Activated naive CD8-positive, alpha-beta T cell treated with anti-CD3 and anti-CD28 coated beads, Interleukin-2, amount 50 U/mL, for 24 hours (primary cell): ENCODE measurements around the gene PICALM.
"Not testable (repeated sequence)": the region's sequence is repeated elsewhere in the genome, so short reads cannot be mapped to it uniquely, and the experiment has no call there.

Experiments
- ATAC-seq: fragments of 150-1000 bp; cut with Tn5 transposase; one replicate; pipeline ENCODE4 v1.10.0; 2021
- DNase-seq: peaks from one replicate; pipeline ENCODE4 v3.0.0; 2021
- H3K27ac Mint-ChIP-seq: one replicate; pipeline ENCODE4 v1.8.0; 2021; ENCODE audit warnings: mild to moderate bottlenecking, mixed read lengths
- H3K27me3 Mint-ChIP-seq: one replicate; pipeline ENCODE4 v1.8.0; 2021; ENCODE audit warnings: mixed read lengths
- H3K36me3 Mint-ChIP-seq: one replicate; pipeline ENCODE4 v1.8.0; 2021; ENCODE audit warnings: low read depth, mixed read lengths
- H3K4me1 Mint-ChIP-seq: one replicate; pipeline ENCODE4 v1.8.0; 2021; ENCODE audit warnings: mixed read lengths
- H3K4me3 Mint-ChIP-seq: one replicate; pipeline ENCODE4 v1.8.0; 2021; ENCODE audit warnings: mild to moderate bottlenecking, moderate library complexity, mixed read lengths
- H3K9me3 Mint-ChIP-seq: one replicate; pipeline ENCODE4 v1.8.0; 2021; ENCODE audit warnings: mixed read lengths

PICALM gene

GRCh38 chr11:85937835-85938234 is 131.0 kb downstream of the PICALM start:
- Mint-ChIP-seq H3K4me1 (peaks cover 3% of the 10 kb centered on the region), H3K27ac (no peak overlapping the region), H3K27me3 (no peaks in the 10 kb centered on the region), H3K9me3 (no peaks in the 10 kb centered on the region), H3K36me3 (peaks cover 2% of the 10 kb centered on the region), H3K4me3 (no peak overlapping the region)
- ATAC-seq (no peak), DNase-seq (no peak)

- no peaks in the 10 kb centered on the region for H3K27me3 Mint-ChIP-seq
- ATAC-seq (no peak), DNase-seq (no peak)
- H3K4me3 Mint-ChIP-seq = no peak overlapping the region
- H3K9me3 Mint-ChIP-seq = no peaks in the 10 kb centered on the region
- peaks cover 2% of the 10 kb centered on the region for H3K36me3 Mint-ChIP-seq
- peaks cover 3% of the 10 kb centered on the region for H3K4me1 Mint-ChIP-seq
- no peak overlapping the region for H3K27ac Mint-ChIP-seq
Observed at GRCh38 chr11:85935751-85936150, 133.1 kb downstream of the PICALM start.

GRCh38 chr11:85934596-85935169 is 134.2 kb downstream of the PICALM start:
- no peaks in the 10 kb centered on the region for H3K9me3 Mint-ChIP-seq
- no peak overlapping the region for H3K4me3 Mint-ChIP-seq
- peaks cover 2% of the 10 kb centered on the region for H3K36me3 Mint-ChIP-seq
- peaks cover 2% of the 10 kb centered on the region for H3K27me3 Mint-ChIP-seq
- H3K4me1 Mint-ChIP-seq = peaks cover 3% of the 10 kb centered on the region
- ATAC-seq (no peak), DNase-seq (no peak)
- H3K27ac Mint-ChIP-seq = no peak overlapping the region

- Mint-ChIP-seq H3K27ac (no peak overlapping the region), H3K36me3 (no peaks in the 10 kb centered on the region), H3K4me1 (no peaks in the 10 kb centered on the region), H3K27me3 (peaks cover 16% of the 10 kb centered on the region), H3K4me3 (no peak overlapping the region), H3K9me3 (peaks cover 7% of the 10 kb centered on the region)
- DNase-seq (no peak), ATAC-seq (no peak)
Observed at GRCh38 chr11:85930879-85931366, 138.0 kb downstream of the PICALM start.

GRCh38 chr11:85926653-85927214 is 142.2 kb downstream of the PICALM start:
- not testable (repeated sequence) for DNase-seq, ATAC-seq, H3K9me3 Mint-ChIP-seq, H3K4me3 Mint-ChIP-seq, H3K27ac Mint-ChIP-seq, H3K36me3 Mint-ChIP-seq, H3K4me1 Mint-ChIP-seq
- peaks cover 29% of the 10 kb centered on the region for H3K27me3 Mint-ChIP-seq

GRCh38 chr11:85923455-85923854 is 145.4 kb downstream of the PICALM start:
- H3K4me3 Mint-ChIP-seq = no peak overlapping the region
- no peaks in the 10 kb centered on the region for H3K4me1 Mint-ChIP-seq
- peaks cover 27% of the 10 kb centered on the region for H3K27me3 Mint-ChIP-seq
- no peaks in the 10 kb centered on the region for H3K9me3 Mint-ChIP-seq
- no peaks in the 10 kb centered on the region for H3K36me3 Mint-ChIP-seq
- DNase-seq (no peak), ATAC-seq (no peak)
- no peak overlapping the region for H3K27ac Mint-ChIP-seq

- Mint-ChIP-seq H3K27ac (no peak overlapping the region), H3K9me3 (no peaks in the 10 kb centered on the region), H3K36me3 (no peaks in the 10 kb centered on the region), H3K4me1 (no peaks in the 10 kb centered on the region), H3K4me3 (no peak overlapping the region), H3K27me3 (peaks cover 22% of the 10 kb centered on the region)
- ATAC-seq (peak; percentile 49), DNase-seq (no peak)
Observed at GRCh38 chr11:85922367-85922766, 146.5 kb downstream of the PICALM start.

- Mint-ChIP-seq H3K4me3 (no peak overlapping the region), H3K9me3 (no peaks in the 10 kb centered on the region), H3K4me1 (no peaks in the 10 kb centered on the region), H3K36me3 (no peaks in the 10 kb centered on the region), H3K27me3 (peaks cover 7% of the 10 kb centered on the region), H3K27ac (no peak overlapping the region)
- ATAC-seq (no peak), DNase-seq (no peak)
Observed at GRCh38 chr11:85918910-85919794, 149.7 kb downstream of the PICALM start.

- ATAC-seq (no peak), DNase-seq (no peak)
- no peaks in the 10 kb centered on the region for H3K9me3 Mint-ChIP-seq
- no peaks in the 10 kb centered on the region for H3K4me1 Mint-ChIP-seq
- H3K27ac Mint-ChIP-seq = no peak overlapping the region
- no peaks in the 10 kb centered on the region for H3K36me3 Mint-ChIP-seq
- H3K4me3 Mint-ChIP-seq = no peak overlapping the region
- H3K27me3 Mint-ChIP-seq = no peaks in the 10 kb centered on the region
Observed at GRCh38 chr11:85914425-85914824, 154.5 kb downstream of the PICALM start.

- no peak overlapping the region for H3K27ac Mint-ChIP-seq
- no peaks in the 10 kb centered on the region for H3K27me3 Mint-ChIP-seq
- H3K9me3 Mint-ChIP-seq = no peaks in the 10 kb centered on the region
- ATAC-seq = no peak
- H3K36me3 Mint-ChIP-seq = no peaks in the 10 kb centered on the region
- H3K4me3 Mint-ChIP-seq = no peak overlapping the region
- H3K4me1 Mint-ChIP-seq = no peaks in the 10 kb centered on the region
- no peak for DNase-seq
Observed at GRCh38 chr11:85913513-85913912, 155.4 kb downstream of the PICALM start.

GRCh38 chr11:85912414-85912813 is 156.5 kb downstream of the PICALM start:
- H3K27me3 Mint-ChIP-seq = no peaks in the 10 kb centered on the region
- H3K4me1 Mint-ChIP-seq = no peaks in the 10 kb centered on the region
- ATAC-seq (no peak), DNase-seq (no peak)
- H3K4me3 Mint-ChIP-seq = no peak overlapping the region
- H3K9me3 Mint-ChIP-seq = no peaks in the 10 kb centered on the region
- H3K27ac Mint-ChIP-seq = no peak overlapping the region
- no peaks in the 10 kb centered on the region for H3K36me3 Mint-ChIP-seq
